GM19372 (cell line): ENCODE results near the gene PAFAH1B1.

Experiments
- ATAC-seq: cut with Tn5 transposase; IDR thresholded peaks from one replicate; pipeline ENCODE4 v1.9.1; 2021; ENCODE audit warnings: mild to moderate bottlenecking, low read depth, moderate library complexity; ENCODE audit not compliant: unreplicated experiment

PAFAH1B1 gene

DNA sequence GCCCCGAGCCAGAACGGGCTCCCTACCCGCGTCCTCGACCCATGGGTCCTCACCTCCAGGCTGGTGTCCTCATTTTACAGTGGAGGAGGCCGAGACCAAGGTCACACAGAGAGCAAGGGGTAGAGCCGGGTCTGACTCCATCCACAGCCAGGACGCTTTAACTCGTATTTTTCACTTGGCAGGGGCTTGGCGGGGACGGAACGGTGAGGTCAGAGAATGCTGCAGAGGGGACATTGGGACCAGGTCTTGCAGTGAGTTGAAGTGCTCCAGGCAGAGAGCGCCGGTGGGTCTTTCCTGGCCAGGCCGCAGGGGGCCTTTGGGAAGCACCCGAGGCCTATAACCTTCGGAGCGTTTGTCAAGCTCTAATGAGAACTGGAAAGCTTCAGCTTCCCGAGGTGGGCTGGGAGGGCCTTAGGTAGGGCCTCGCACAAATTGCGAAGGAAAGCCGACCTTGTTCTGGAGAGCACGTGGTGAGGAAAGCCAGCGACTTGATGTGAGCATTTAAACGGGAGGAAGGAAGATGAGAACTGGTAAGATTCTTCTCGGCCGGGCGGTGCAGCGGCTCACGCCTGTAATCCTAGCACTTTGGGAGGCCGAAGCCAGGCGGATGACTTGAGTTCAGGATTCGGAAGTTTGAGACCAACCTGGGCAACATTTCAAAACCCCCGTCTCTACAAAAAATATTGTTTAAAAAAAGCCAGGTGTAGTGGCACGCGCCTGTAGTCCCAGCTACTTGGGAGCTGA lies 119.0 kb downstream of the PAFAH1B1 start:
- ATAC-seq: no peak

DNA sequence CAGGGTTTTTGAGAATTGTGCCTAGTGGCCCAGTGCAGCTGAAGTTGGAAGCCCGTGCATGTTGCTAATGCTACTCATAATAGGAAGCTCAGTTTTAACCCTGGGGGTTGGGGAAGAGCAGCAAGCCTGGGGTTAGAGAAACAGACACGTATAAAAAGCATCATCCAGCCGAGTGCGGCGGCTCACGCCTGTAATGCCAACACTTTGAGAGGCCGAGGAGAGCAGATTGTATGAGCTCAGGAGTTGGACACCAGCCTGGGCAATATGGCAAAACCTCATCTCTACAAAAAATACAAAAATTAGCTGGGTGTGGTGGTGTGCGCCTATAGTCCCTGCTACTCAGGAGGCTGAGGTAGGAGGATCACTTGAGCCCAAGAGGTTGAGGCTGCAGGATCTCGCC lies 120.4 kb downstream of the PAFAH1B1 start:
- ATAC-seq: no peak

DNA sequence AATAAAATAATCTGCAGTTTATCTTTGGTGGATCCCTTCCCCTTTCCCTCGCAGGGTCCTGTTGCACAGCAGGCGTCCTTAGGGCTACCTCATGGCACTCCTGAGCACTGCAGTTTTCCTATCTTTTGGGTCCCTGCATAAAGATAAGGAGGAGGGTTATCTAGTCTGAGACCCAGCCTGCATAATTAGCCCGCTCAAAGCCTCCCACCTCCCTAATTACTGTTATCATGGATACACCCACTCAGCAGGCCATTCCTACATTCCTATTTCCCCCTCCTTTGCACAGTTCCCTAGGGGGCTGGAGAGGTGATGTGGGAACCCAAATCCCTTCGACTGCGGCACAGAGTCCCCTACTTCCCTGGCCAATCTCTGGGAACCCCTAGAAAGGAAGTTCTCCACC lies 123.2 kb downstream of the PAFAH1B1 start:
- ATAC-seq: no peak

DNA sequence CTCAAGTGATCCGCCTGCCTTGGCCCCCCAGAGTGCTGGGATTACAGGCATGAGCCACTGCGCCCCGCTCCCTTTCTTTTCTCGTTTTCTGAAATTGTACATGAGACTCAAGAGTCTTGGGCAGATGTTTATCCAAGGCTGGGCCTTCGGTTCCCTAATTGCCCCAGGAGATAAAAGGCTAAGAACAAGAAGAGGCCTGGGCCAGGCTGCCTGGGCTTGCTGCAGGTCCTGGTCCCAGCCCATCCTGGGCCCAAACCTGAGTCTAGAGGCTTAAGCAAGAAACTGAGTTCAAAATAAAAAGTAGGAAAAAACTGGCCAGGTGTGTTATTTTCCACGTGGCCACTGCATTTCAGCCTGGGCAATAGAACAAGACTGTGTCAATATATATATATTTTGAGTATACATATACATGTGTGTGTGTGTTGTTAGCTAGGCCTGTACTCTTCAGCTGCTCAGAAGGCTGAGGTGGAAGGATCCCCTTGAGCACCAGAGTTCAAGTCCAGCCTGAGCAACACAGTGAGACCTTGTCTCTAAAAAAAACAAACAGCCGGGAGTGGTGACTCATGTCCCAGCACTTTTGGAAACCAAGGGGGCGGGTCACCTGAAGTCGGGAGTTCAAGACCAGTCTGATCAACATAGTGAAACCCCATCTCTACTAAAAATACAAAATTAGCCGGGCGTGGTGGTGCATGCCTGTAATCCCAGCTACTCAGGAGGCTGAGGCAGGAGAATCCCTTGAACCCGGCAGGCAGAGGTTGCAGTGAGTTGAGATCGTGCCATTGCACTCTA lies 124.9 kb downstream of the PAFAH1B1 start:
- ATAC-seq: no peak

DNA sequence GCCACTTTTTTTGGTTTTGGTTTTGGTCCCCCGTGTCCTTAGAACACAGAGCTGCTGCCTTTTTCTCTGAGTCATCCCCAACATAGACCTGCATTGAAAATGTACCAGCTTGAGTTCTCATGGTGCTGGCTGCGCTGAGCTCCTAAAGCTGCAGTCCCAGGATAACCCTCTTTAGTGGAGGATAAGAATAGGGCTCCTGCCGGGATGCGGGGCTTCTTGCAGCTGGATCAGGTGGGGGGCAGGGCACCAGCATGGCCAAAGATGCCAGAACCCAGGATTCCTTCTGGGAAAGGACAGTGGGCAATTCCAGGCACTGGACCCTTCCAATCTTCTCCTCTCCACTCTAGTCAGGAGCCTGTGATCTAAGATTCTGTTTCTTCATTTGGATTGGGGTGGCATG lies 126.4 kb downstream of the PAFAH1B1 start:
- ATAC-seq: no peak

DNA sequence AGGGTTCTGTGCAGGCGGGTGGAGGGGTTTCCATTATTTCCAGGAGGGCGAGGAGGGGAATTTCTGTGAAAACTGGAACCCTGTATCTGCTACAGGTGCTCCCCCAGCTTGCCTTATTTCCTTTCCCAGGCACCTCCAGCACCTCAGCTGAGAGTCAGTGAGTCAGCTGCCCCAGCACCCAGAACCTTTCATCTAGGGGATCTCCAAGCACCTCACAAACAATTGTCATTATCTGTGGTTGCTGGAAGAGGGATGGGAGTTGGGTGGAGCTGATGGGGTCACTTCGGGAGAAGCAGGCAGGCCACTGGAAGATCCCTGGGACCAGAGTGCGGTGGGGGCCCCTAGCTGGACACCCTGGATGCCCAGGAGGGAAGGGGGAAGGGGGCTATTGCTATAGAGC lies 128.1 kb downstream of the PAFAH1B1 start:
- no peak for ATAC-seq

DNA sequence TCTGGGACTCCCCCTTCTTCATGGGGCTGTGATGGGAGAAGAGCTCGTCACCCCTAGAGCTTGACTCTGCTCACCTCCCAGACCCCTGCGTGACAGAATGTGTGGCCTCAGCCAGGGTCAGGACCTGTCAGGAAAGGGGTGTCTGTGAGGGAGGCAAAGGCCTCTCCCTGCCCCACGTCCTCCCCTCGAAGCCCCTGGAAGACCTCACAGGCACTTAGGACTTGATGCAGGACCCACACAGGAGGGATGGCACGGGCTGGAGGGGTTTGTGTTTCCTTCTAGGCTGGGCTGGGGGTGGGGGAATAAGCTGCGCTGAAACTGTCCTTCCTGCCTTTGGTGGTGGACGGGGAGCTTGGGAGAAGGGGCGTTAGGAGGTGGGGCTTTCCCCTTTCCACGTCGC lies 129.2 kb downstream of the PAFAH1B1 start:
- ATAC-seq: no peak

DNA sequence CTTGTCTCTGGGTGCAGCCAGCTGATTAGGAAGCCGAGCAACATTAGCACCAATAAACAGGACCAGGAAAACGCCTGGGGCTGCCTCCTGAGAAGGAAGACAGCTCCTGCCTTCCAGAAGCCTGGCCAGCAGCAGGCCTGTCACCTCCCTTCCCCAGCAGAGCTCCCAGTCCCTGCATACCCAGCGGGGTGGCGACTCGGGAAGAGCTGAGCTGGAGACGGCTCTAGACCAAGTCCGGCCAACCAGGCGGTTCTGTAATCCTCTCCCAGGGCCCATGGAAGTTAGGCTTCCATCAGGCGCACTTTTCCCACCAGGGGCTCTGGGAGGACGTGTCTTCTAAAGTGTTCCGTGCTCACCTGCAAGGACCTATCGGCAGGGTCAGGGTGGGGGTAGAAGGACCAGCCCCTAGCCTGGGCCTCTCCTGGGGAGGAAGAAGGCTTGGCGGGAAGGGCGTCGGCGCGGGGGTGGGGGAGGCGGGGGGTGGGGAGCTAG lies 130.1 kb downstream of the PAFAH1B1 start:
- ATAC-seq: no peak

DNA sequence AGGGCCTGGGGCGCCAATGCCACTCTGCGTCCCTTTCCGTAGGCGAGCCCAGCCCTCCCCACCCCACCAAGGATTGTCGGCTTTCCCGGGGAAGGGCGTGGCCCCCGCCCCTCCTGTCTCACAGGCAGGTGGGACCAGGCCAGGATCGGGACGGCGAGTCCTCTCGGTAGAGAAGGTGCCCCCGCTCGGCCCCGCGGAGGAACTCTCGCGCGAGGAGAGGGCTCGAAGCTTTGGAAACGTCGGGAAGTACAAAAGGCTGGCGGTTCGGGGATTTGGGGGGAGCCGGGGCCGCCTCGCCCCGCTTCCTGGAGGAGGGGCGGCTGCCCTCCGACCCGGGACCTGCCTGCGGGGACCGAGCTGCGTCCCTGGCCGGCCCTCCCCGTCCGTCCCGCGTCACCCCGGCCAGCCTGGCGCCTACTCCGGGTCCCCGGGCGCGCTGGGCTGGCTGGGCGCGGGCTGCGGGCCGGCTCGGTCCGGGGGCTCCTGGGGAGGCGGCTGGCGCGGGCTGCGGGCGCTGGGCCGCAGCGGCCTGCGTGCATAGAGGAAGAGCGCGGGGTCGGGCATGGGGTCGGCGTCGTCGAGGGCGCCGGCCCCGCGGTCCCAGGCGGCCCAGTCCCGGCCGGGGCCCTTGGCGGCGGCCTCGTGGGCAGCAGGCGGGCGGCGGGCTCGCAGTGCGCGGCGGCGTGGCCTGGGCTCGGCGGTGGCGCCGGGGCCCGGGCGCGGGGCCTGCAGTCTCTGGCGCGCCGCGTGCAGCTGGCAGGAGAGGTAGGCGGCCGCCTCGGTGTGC lies 130.7 kb downstream of the PAFAH1B1 start:
- ATAC-seq: no peak

DNA sequence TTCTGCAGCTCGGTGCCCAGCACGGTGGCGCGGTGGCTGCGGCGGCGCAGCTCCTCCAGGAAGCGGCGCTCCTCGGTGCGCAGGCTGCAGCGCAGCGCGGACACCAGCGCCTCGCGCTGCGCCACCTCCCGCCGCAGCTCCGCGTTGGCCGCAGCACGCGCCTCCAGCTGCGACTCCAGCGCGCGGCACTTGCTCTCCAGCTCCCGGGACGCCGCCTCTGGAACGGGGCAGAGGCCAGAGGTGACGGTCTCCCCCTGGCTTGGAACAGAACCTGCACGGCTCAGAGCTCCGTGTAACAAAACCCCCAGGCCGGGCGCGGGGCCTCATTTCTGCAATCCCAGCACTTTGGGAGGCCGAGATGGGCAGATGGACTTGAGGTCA lies 131.3 kb downstream of the PAFAH1B1 start:
- no peak for ATAC-seq

DNA sequence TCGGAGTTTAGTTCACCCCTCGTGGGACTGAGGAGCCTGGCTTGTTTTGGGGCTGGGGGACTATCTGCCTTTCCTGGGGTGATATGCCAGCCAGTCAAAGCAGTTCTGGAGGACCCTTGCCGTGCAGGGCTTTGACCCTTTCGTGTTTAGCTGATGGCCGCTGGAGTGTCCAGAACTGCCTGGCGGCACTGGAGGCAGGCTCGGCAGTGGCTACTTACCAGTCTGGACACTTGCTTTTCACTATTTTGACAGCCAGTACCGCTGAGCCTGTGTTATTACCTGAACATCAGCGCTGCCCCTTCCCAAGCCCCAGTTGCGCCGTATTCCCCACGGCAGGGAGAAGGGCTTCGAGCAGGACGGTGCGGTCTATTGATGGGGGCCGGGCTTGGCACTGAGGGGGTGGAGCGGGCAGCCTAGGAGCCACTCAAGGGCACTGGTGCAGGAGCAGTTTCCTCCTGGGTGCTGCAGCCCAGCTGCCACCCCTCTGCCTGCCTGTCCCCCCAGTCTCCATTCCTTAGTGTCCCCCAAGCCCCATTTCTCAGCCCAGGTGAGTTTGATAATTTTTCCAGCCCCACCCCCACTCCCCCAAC lies 137.4 kb downstream of the PAFAH1B1 start:
- ATAC-seq: no peak

DNA sequence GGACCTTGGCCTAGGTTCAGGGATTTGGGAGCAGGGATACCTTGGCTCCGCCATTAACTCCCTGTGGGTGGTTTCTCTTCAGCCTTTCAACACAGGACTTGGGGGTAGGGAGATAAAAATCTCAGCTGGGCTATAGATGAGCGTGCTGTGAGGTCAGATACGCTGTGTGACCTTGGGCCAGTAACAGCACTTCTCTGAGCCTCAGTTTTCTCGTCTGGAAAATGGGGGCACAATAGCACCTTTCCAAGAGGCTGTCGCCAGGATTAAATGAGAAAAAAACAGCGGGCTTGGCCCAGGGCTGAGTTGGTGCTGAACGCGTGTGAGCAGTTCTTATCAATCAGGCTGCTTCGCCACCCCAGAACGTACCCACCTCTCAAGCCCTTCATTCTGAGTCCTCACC lies 138.4 kb downstream of the PAFAH1B1 start:
- no peak for ATAC-seq

DNA sequence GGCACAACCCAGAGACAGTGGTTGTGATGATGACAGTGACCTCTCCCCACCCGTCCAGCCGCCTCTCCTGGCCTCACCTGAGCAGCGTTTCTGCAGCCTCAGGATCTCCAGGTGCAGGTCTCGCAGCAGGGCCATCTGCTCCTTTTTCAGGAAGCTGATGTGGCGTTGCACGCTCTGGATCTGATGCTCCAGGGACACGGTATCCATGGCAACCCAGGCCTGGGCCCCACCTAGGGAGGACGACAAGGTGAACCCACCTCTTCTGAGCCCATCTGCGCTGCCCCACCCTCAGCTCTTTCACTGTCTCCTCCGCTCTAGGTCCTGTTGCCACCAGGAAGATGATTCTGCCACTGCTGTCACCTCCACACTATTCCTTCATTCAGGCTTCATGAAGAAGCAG lies 141.5 kb downstream of the PAFAH1B1 start:
- no peak for ATAC-seq
